PC-9 (cell line): ENCODE data around the gene KY. TPM values are rescaled to one million over a fixed set of nuclear protein-coding genes. Genes with fewer than 3 reads are reported as not detected.

Source experiments
- BruUV-seq: library from RNA; stranded (reverse); fragments of 400-500 nt; replicated peaks from 2 replicates; lab custom pipeline; 2021; lab: Mats Ljungman, UMichigan
- CTCF ChIA-PET: fragments of 300-600 bp; sonication (Branson Sonifier 250); formaldehyde crosslinking; loops from one replicate; lab custom pipeline; 2022; ENCODE audit warnings: antibody characterized with exemption; lab: Charles Lee
- POLR2A ChIA-PET: fragments of 300-600 bp; sonication (Branson Sonifier 250); formaldehyde crosslinking; loops from one replicate; lab custom pipeline; 2022; ENCODE audit warnings: antibody characterized with exemption; ENCODE audit not compliant: unreplicated experiment; lab: Charles Lee
- DNase-seq, 2 experiments: peaks; one replicate each; pipeline versions ENCODE4 v3.0.0 to v3.0.0-alpha.2; 2015 to 2022; ENCODE audit warnings: mixed read lengths in 1 of 2
- H2AFZ ChIP-seq: fragments of 200-600 bp; sonication (generic); 2 replicates; pipeline ENCODE4 v1.8.1; 2017; ENCODE audit warnings: antibody characterized with exemption
- H3F3A ChIP-seq: fragments of 200-600 bp; sonication (generic); 2 replicates; pipeline ENCODE4 v1.8.1; 2017; ENCODE audit warnings: antibody characterized with exemption, mild to moderate bottlenecking, low read depth; ENCODE audit not compliant: insufficient read depth
- H3K27ac ChIP-seq: fragments of 200-600 bp; sonication (generic); 2 replicates; pipeline ENCODE4 v1.6.1; 2016; ENCODE audit warnings: mixed run types
- H3K27me3 ChIP-seq: fragments of 200-600 bp; sonication (generic); 2 replicates; pipeline ENCODE4 v1.6.1; 2016; ENCODE audit warnings: low read depth, mixed run types; ENCODE audit not compliant: insufficient read depth
- H3K36me3 ChIP-seq: fragments of 200-600 bp; sonication (generic); 2 replicates; pipeline ENCODE4 v1.6.1; 2016; ENCODE audit warnings: low read depth, mixed run types
- H3K4me1 ChIP-seq: fragments of 200-600 bp; sonication (generic); replicated peaks from 2 replicates; pipeline ENCODE4 v1.6.1; 2016; ENCODE audit warnings: mixed run types; ENCODE audit not compliant: insufficient read depth
- H3K4me2 ChIP-seq: fragments of 200-600 bp; sonication (generic); 2 replicates; pipeline ENCODE4 v1.6.1; 2017; ENCODE audit warnings: mixed run types
- H3K4me3 ChIP-seq: fragments of 200-600 bp; sonication (generic); 2 replicates; pipeline ENCODE4 v1.6.1; 2016; ENCODE audit warnings: mixed run types
- H3K79me2 ChIP-seq: fragments of 200-600 bp; sonication (generic); 2 replicates; pipeline ENCODE4 v1.6.1; 2017; ENCODE audit warnings: low read depth, mixed run types
- H3K9me2 ChIP-seq: fragments of 200-600 bp; sonication (generic); 2 replicates; pipeline ENCODE4 v1.8.1; 2017; ENCODE audit warnings: mild to moderate bottlenecking; ENCODE audit not compliant: insufficient read depth
- H3K9me3 ChIP-seq: fragments of 200-600 bp; sonication (generic); 2 replicates; pipeline ENCODE4 v1.8.1; 2016; ENCODE audit warnings: low read depth; ENCODE audit not compliant: insufficient read depth
- H4K20me1 ChIP-seq: fragments of 200-600 bp; sonication (generic); 2 replicates; pipeline ENCODE4 v1.8.1; 2017; ENCODE audit not compliant: insufficient read depth
- EZH2 ChIP-seq: fragments of 200-600 bp; sonication (generic); IDR thresholded peaks from 2 replicates; pipeline ENCODE4 v1.8.0; 2017; ENCODE audit warnings: antibody characterized with exemption, low read depth
- intact Hi-C: fragments of 100-400 bp; cut with micrococcal nuclease; formaldehyde crosslinking; loops from one replicate; pipeline ENCODE4 v1.10.0; 2022; ENCODE audit not compliant: unreplicated experiment
- total RNA-seq: library from RNA; stranded (reverse); gene quantifications from 2 replicates; pipeline ENCODE4 v1.2.3, GENCODE V29; 2021
- TF ChIP-seq, protein P1 (sequence below): fragments of 200-600 bp; sonication (generic); conservative IDR thresholded peaks from 2 replicates; pipeline ENCODE4 v1.6.1; 2017; ENCODE audit warnings: mixed run types, antibody characterized with exemption, mild to moderate bottlenecking, moderate library complexity

Gene KY
- total RNA-seq, 1 experiment from 2014 or later = not detected

DNA sequence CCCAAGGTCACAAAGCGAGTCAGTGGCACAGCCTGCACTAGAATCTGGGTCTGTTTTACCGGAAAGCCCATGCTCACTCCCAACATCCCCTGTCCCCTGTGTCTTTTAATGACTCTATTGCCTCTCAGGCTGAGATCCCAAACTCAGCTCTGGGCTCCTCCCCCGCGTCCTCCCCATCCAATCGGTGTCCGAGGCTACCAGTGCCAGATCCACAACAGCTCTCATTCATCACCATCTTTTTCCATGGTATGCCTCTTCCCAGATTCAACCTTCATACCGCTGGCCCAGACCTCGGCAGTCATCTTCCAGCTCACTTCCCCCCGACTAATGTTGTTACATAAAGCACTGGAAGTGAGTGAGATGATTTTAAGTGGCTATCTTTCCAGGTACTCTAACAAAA, 16.1 kb upstream of the KY start:
- no peak for DNase-seq
- ChIA-PET CTCF (no interaction called here), POLR2A (interaction anchor here (0.7 kb wide), 1 partner anchor 23 kb away, joined by 3 read pairs; no protein-coding TSS in a partner anchor)
- Histone ChIP-seq H3K9me2 (no peaks in the 10 kb centered on the region; the same call in 1 of the 2 replicates), H3K4me3 (no peak overlapping the region), H4K20me1 (no peaks in the 10 kb centered on the region), H3K27me3 (peaks cover 42% of the 10 kb centered on the region), H3K4me2 (no peak overlapping the region), H3K79me2 (no peaks in the 10 kb centered on the region), H3K9me3 (no peaks in the 10 kb centered on the region), H3K27ac (no peak overlapping the region), H3F3A (no peaks in the 10 kb centered on the region), H3K36me3 (no peaks in the 10 kb centered on the region), H2AFZ (no peak overlapping the region), H3K4me1 (no peaks in the 10 kb centered on the region)
- TF ChIP-seq, protein P1, sequence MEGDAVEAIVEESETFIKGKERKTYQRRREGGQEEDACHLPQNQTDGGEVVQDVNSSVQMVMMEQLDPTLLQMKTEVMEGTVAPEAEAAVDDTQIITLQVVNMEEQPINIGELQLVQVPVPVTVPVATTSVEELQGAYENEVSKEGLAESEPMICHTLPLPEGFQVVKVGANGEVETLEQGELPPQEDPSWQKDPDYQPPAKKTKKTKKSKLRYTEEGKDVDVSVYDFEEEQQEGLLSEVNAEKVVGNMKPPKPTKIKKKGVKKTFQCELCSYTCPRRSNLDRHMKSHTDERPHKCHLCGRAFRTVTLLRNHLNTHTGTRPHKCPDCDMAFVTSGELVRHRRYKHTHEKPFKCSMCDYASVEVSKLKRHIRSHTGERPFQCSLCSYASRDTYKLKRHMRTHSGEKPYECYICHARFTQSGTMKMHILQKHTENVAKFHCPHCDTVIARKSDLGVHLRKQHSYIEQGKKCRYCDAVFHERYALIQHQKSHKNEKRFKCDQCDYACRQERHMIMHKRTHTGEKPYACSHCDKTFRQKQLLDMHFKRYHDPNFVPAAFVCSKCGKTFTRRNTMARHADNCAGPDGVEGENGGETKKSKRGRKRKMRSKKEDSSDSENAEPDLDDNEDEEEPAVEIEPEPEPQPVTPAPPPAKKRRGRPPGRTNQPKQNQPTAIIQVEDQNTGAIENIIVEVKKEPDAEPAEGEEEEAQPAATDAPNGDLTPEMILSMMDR = no peak
- TF ChIP-seq EZH2 = no peak
- no TSS peak for BruUV-seq
- intact Hi-C loops = no loop called here

DNA sequence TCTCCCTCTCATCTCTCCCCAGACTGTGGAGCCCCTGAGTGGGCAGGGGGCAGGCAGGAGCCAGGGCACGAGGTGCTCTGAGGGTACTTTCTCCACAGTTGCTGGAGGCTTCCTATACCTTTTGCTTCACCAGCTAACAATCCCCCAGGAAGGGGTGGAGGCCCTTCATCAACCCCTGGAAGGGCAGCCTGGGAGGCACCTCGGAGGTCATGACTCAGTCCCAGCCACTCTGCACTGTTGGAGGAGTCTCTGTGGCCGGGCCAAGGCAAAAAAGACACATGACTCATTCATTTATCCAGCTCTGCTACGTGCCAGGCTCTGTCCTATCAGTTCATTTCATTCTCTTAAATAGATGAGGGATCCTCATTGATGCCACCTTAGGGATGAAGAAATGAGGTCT, 15.6 kb upstream of the KY start:
- TF ChIP-seq, protein P1 = no peak
- TF ChIP-seq EZH2 = no peak
- Histone ChIP-seq H3K27me3 (peaks cover 43% of the 10 kb centered on the region), H3K9me3 (no peaks in the 10 kb centered on the region), H3K36me3 (no peaks in the 10 kb centered on the region), H3F3A (no peaks in the 10 kb centered on the region), H2AFZ (no peak overlapping the region), H3K27ac (no peak overlapping the region), H3K4me2 (no peak overlapping the region), H3K9me2 (no peaks in the 10 kb centered on the region; the same call in 1 of the 2 replicates), H3K4me3 (no peak overlapping the region), H4K20me1 (no peaks in the 10 kb centered on the region), H3K4me1 (no peaks in the 10 kb centered on the region), H3K79me2 (no peaks in the 10 kb centered on the region)
- intact Hi-C loops = no loop called here
- BruUV-seq = no TSS peak
- ChIA-PET POLR2A (no interaction called here), CTCF (no interaction called here)
- no peak for DNase-seq

DNA sequence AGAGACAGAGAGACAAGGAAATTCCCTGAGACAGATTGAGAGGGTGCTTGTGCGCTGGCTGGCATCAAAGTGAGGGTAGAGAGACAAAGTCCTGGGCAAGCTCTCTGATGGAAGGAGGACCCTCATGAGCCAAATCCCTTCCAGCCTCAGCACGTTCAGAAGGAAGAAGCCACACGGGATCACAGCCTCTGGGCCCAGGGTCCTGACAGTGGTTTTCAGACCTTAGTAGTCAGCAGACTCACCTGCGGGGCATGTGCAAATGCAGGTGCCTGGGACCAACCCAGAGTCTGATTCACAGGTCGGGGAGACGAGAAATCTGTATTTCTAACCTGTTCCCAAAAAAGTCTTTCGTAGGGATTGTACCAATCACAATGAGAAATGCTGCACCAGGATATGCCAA, 15.2 kb upstream of the KY start:
- no peak overlapping the region for H2AFZ ChIP-seq
- no TSS peak for BruUV-seq
- no peaks in the 10 kb centered on the region; the same call in 1 of the 2 replicates for H3K9me2 ChIP-seq
- H3K27ac ChIP-seq = no peak overlapping the region
- no peaks in the 10 kb centered on the region for H4K20me1 ChIP-seq
- POLR2A ChIA-PET = no interaction called here
- no peaks in the 10 kb centered on the region for H3K4me1 ChIP-seq
- no peaks in the 10 kb centered on the region for H3K36me3 ChIP-seq
- no peaks in the 10 kb centered on the region for H3F3A ChIP-seq
- H3K27me3 ChIP-seq = peaks cover 47% of the 10 kb centered on the region
- intact Hi-C loops = no loop called here
- DNase-seq = no peak
- TF ChIP-seq, protein P1 = no peak
- TF ChIP-seq EZH2 = no peak
- H3K79me2 ChIP-seq = no peaks in the 10 kb centered on the region
- no peak overlapping the region for H3K4me2 ChIP-seq
- no peak overlapping the region for H3K4me3 ChIP-seq
- CTCF ChIA-PET = no interaction called here
- no peaks in the 10 kb centered on the region for H3K9me3 ChIP-seq
